NCI-H2227 (cell line): ENCODE results near the gene RAP1GAP2.
"Not testable (repeated sequence)": the region's sequence is repeated elsewhere in the genome, so short reads cannot be mapped to it uniquely, and the experiment has no call there.

Source experiments
- DNase-seq: peaks from one replicate; lab custom pipeline; 2025; ENCODE audit not compliant: unreplicated experiment; lab: John Stamatoyannopoulos, UW

The RAP1GAP2 gene

GRCh38 chr17:2880050-2880449, 83.8 kb downstream of the RAP1GAP2 start:
- DNase-seq = no peak

GRCh38 chr17:2881295-2881694, 85.1 kb downstream of the RAP1GAP2 start:
- no peak for DNase-seq

- no peak for DNase-seq
These were observed 87.4 kb downstream of the RAP1GAP2 start for GRCh38 chr17:2883544-2884213.

GRCh38 chr17:2885733-2886132, 89.5 kb downstream of the RAP1GAP2 start:
- DNase-seq = no peak

GRCh38 chr17:2888326-2888725, 92.1 kb downstream of the RAP1GAP2 start:
- no peak for DNase-seq

- no peak for DNase-seq
These were observed 93.0 kb downstream of the RAP1GAP2 start for GRCh38 chr17:2889256-2889655.

GRCh38 chr17:2890778-2891177, 94.5 kb downstream of the RAP1GAP2 start:
- not testable (repeated sequence) for DNase-seq

- DNase-seq = no peak
These were observed 96.2 kb downstream of the RAP1GAP2 start for GRCh38 chr17:2892305-2892971.

GRCh38 chr17:2893422-2893914, 97.2 kb downstream of the RAP1GAP2 start:
- no peak for DNase-seq

GRCh38 chr17:2894782-2895181, 98.5 kb downstream of the RAP1GAP2 start:
- DNase-seq = no peak

- DNase-seq = no peak
These were observed 101.4 kb downstream of the RAP1GAP2 start for GRCh38 chr17:2897605-2898004.

- no peak for DNase-seq
These were observed 102.2 kb downstream of the RAP1GAP2 start for GRCh38 chr17:2898255-2898926.

- no peak for DNase-seq
These were observed 103.7 kb downstream of the RAP1GAP2 start for GRCh38 chr17:2899906-2900305.

- no peak for DNase-seq
These were observed 104.6 kb downstream of the RAP1GAP2 start for GRCh38 chr17:2900842-2901241.

- DNase-seq = no peak
These were observed 105.3 kb downstream of the RAP1GAP2 start for GRCh38 chr17:2901582-2901981.

- no peak for DNase-seq
These were observed 106.3 kb downstream of the RAP1GAP2 start for GRCh38 chr17:2902546-2902945.

- DNase-seq = no peak
These were observed 107.1 kb downstream of the RAP1GAP2 start for GRCh38 chr17:2903193-2903974.

GRCh38 chr17:2904135-2904534, 107.9 kb downstream of the RAP1GAP2 start:
- DNase-seq = peak; percentile 15

- DNase-seq = no peak
These were observed 109.0 kb downstream of the RAP1GAP2 start for GRCh38 chr17:2905269-2905668.

- no peak for DNase-seq
These were observed 109.7 kb downstream of the RAP1GAP2 start for GRCh38 chr17:2905696-2906501.
